ENCODE measurements around the gene ZBTB20.
A peak's percentile ranks its signal among the peaks of the same experiment; 100 is the strongest.
"Not testable (repeated sequence)": the region's sequence is repeated elsewhere in the genome, so short reads cannot be mapped to it uniquely, and the experiment has no call there.

ZBTB20 gene

GRCh38 chr3:115146418-115147328 lies at the start of gene ZBTB20:
ZBTB20 (minus strand) TSS chr3:115147288.
- peak; percentile 72 for DNase-seq

GRCh38 chr3:115194476-115194875 lies 47.4 kb upstream of the ZBTB20 start:
- ATAC-seq (no peak), DNase-seq (no peak)
- H3K9me3 Mint-ChIP-seq = peaks cover 13% of the 10 kb centered on the region
- H3K36me3 Mint-ChIP-seq (ENCODE audit: low read depth) = peaks cover 4% of the 10 kb centered on the region
- no peaks in the 10 kb centered on the region for H3K4me1 Mint-ChIP-seq
- H3K27me3 Mint-ChIP-seq = no peaks in the 10 kb centered on the region
- no peak overlapping the region for H3K27ac Mint-ChIP-seq
- no peak overlapping the region for H3K4me3 Mint-ChIP-seq

More at GRCh38 chr3:115146418-115147328, at the start of gene ZBTB20:
- Mint-ChIP-seq H3K36me3 (ENCODE audit: low read depth) (peaks cover 4% of the 10 kb centered on the region), H3K4me1 (peaks cover 31% of the 10 kb centered on the region), H3K27me3 (no peaks in the 10 kb centered on the region), H3K4me3 (peak within 1 kb of the TSS; percentile 93), H3K27ac (peak within 1 kb of the TSS; percentile 96), H3K9me3 (no peaks in the 10 kb centered on the region)
- peak; percentile 14 for ATAC-seq

- no peak overlapping the region for H3K4me3 Mint-ChIP-seq
- no peak for ATAC-seq
Measured at GRCh38 chr3:115190747-115191146, 43.7 kb upstream of the ZBTB20 start.

GRCh38 chr3:115187149-115187757 lies 40.2 kb upstream of the ZBTB20 start:
- Mint-ChIP-seq H3K4me3 (no peak overlapping the region), H3K27me3 (no peaks in the 10 kb centered on the region), H3K27ac (no peak overlapping the region), H3K36me3 (ENCODE audit: low read depth) (peaks cover 2% of the 10 kb centered on the region), H3K9me3 (peaks cover 4% of the 10 kb centered on the region), H3K4me1 (peaks cover 8% of the 10 kb centered on the region)
- ATAC-seq = peak; percentile 57
- DNase-seq = no peak

More at GRCh38 chr3:115190747-115191146, 43.7 kb upstream of the ZBTB20 start:
- Mint-ChIP-seq H3K27me3 (no peaks in the 10 kb centered on the region), H3K4me1 (peaks cover 8% of the 10 kb centered on the region), H3K27ac (no peak overlapping the region), H3K9me3 (peaks cover 4% of the 10 kb centered on the region), H3K36me3 (ENCODE audit: low read depth) (peaks cover 2% of the 10 kb centered on the region)
- DNase-seq = no peak

GRCh38 chr3:115186351-115187148 lies 39.5 kb upstream of the ZBTB20 start:
- Mint-ChIP-seq H3K9me3 (peaks cover 5% of the 10 kb centered on the region), H3K4me1 (peaks cover 8% of the 10 kb centered on the region), H3K27ac (no peak overlapping the region), H3K27me3 (no peaks in the 10 kb centered on the region), H3K4me3 (no peak overlapping the region), H3K36me3 (ENCODE audit: low read depth) (no peaks in the 10 kb centered on the region)
- DNase-seq = no peak
- no peak for ATAC-seq

GRCh38 chr3:115184859-115185572 lies 37.9 kb upstream of the ZBTB20 start:
- DNase-seq = not testable (repeated sequence)

GRCh38 chr3:115178930-115179329 lies 31.8 kb upstream of the ZBTB20 start:
- H3K27me3 Mint-ChIP-seq; H3K4me1 Mint-ChIP-seq; H3K27ac Mint-ChIP-seq; H3K9me3 Mint-ChIP-seq; ATAC-seq; H3K4me3 Mint-ChIP-seq; DNase-seq; H3K36me3 Mint-ChIP-seq (ENCODE audit: low read depth): not testable (repeated sequence)

More at GRCh38 chr3:115184859-115185572, 37.9 kb upstream of the ZBTB20 start:
- not testable (repeated sequence) for H3K27me3 Mint-ChIP-seq; H3K4me3 Mint-ChIP-seq; ATAC-seq; H3K9me3 Mint-ChIP-seq; H3K4me1 Mint-ChIP-seq; H3K27ac Mint-ChIP-seq; H3K36me3 Mint-ChIP-seq (ENCODE audit: low read depth)

- Mint-ChIP-seq H3K36me3 (ENCODE audit: low read depth) (no peaks in the 10 kb centered on the region), H3K4me1 (peaks cover 12% of the 10 kb centered on the region), H3K27me3 (no peaks in the 10 kb centered on the region), H3K9me3 (no peaks in the 10 kb centered on the region), H3K27ac (no peak overlapping the region), H3K4me3 (no peak overlapping the region)
- ATAC-seq (no peak), DNase-seq (no peak)
Measured at GRCh38 chr3:115169808-115170207, 22.7 kb upstream of the ZBTB20 start.

- Mint-ChIP-seq H3K27me3 (no peaks in the 10 kb centered on the region), H3K27ac (no peak overlapping the region), H3K4me3 (no peak overlapping the region), H3K9me3 (peaks cover 3% of the 10 kb centered on the region), H3K36me3 (ENCODE audit: low read depth) (peaks cover 2% of the 10 kb centered on the region), H3K4me1 (peaks cover 27% of the 10 kb centered on the region)
- DNase-seq (no peak), ATAC-seq (peak; percentile 57)
Measured at GRCh38 chr3:115165701-115166100, 18.6 kb upstream of the ZBTB20 start.

GRCh38 chr3:115165266-115165665 lies 18.2 kb upstream of the ZBTB20 start:
- no peaks in the 10 kb centered on the region for H3K27me3 Mint-ChIP-seq
- H3K9me3 Mint-ChIP-seq = peaks cover 3% of the 10 kb centered on the region
- H3K27ac Mint-ChIP-seq = peak overlapping the region; percentile 21
- peaks cover 30% of the 10 kb centered on the region for H3K4me1 Mint-ChIP-seq
- H3K4me3 Mint-ChIP-seq = no peak overlapping the region
- ATAC-seq = no peak
- no peak for DNase-seq
- H3K36me3 Mint-ChIP-seq (ENCODE audit: low read depth) = peaks cover 2% of the 10 kb centered on the region

GRCh38 chr3:115164374-115165221 lies 17.5 kb upstream of the ZBTB20 start:
- Mint-ChIP-seq H3K4me1 (peaks cover 33% of the 10 kb centered on the region), H3K4me3 (no peak overlapping the region), H3K27me3 (no peaks in the 10 kb centered on the region), H3K9me3 (peaks cover 3% of the 10 kb centered on the region), H3K27ac (peak overlapping the region; percentile 21), H3K36me3 (ENCODE audit: low read depth) (peaks cover 2% of the 10 kb centered on the region)
- no peak for DNase-seq
- ATAC-seq = peak; percentile 35

GRCh38 chr3:115162759-115163158 lies 15.7 kb upstream of the ZBTB20 start:
- DNase-seq (no peak), ATAC-seq (no peak)
- Mint-ChIP-seq H3K9me3 (peaks cover 3% of the 10 kb centered on the region), H3K36me3 (ENCODE audit: low read depth) (peaks cover 2% of the 10 kb centered on the region), H3K4me1 (peaks cover 33% of the 10 kb centered on the region), H3K4me3 (no peak overlapping the region), H3K27me3 (no peaks in the 10 kb centered on the region), H3K27ac (no peak overlapping the region)

GRCh38 chr3:115161866-115162265 lies 14.8 kb upstream of the ZBTB20 start:
- Mint-ChIP-seq H3K27ac (no peak overlapping the region), H3K4me3 (no peak overlapping the region), H3K9me3 (peaks cover 3% of the 10 kb centered on the region), H3K27me3 (no peaks in the 10 kb centered on the region), H3K4me1 (peaks cover 33% of the 10 kb centered on the region), H3K36me3 (ENCODE audit: low read depth) (peaks cover 2% of the 10 kb centered on the region)
- DNase-seq = no peak
- no peak for ATAC-seq

All from activated naive CD8-positive, alpha-beta T cell treated with anti-CD3 and anti-CD28 coated beads, Interleukin-2, amount 50 U/mL, for 24 hours (primary cell).